OCI-LY7 (cell line): ENCODE data around the gene RIT2. TPM values are rescaled to one million over a fixed set of nuclear protein-coding genes. Genes with fewer than 3 reads are reported as not detected.

ENCODE experiments used
- BruUV-seq: library from RNA; stranded (reverse); fragments of 400-500 nt; replicated peaks from 2 replicates; lab custom pipeline; 2021; lab: Mats Ljungman, UMichigan
- CTCF ChIA-PET: fragments of 300-600 bp; sonication (Branson Sonifier 250); formaldehyde crosslinking; loops from one replicate; lab custom pipeline; 2022; ENCODE audit warnings: antibody characterized with exemption; ENCODE audit not compliant: unreplicated experiment; lab: Charles Lee
- POLR2A ChIA-PET: fragments of 300-600 bp; sonication (Branson Sonifier 250); formaldehyde crosslinking; loops from one replicate; lab custom pipeline; 2022; ENCODE audit warnings: antibody characterized with exemption; lab: Charles Lee
- DNase-seq: peaks from one replicate; pipeline ENCODE4 v3.0.0-alpha.2; 2015; ENCODE audit warnings: low spot score
- H2AFZ ChIP-seq: fragments of 200-600 bp; sonication (generic), shearing (Covaris generic); 2 replicates; pipeline ENCODE4 v1.6.1; 2014; ENCODE audit warnings: mild to moderate bottlenecking, antibody characterized with exemption, low read length, moderate library complexity
- H3K27ac ChIP-seq: fragments of 200-600 bp; sonication (generic); 2 replicates; pipeline ENCODE4 v1.5.1; 2014; ENCODE audit warnings: mixed run types, low read depth, mild to moderate bottlenecking, moderate library complexity, low read length, inconsistent platforms; ENCODE audit not compliant: poor library complexity, severe bottlenecking
- H3K36me3 ChIP-seq: fragments of 200-600 bp; sonication (generic); 2 replicates; pipeline ENCODE4 v1.6.1; 2014; ENCODE audit warnings: mild to moderate bottlenecking, antibody characterized with exemption, low read length, moderate library complexity, mixed read lengths; ENCODE audit not compliant: insufficient read depth
- H3K4me1 ChIP-seq: fragments of 200-600 bp; sonication (generic); 2 replicates; pipeline ENCODE4 v1.5.1; 2014; ENCODE audit warnings: mild to moderate bottlenecking, low read length; ENCODE audit not compliant: insufficient read depth, poor library complexity, severe bottlenecking
- H3K4me2 ChIP-seq: fragments of 200-600 bp; sonication (generic); 2 replicates; pipeline ENCODE4 v1.6.1; 2014; ENCODE audit warnings: mild to moderate bottlenecking, low read length
- H3K4me3 ChIP-seq: fragments of 200-600 bp; sonication (generic); 2 replicates; pipeline ENCODE4 v1.5.1; 2014; ENCODE audit warnings: mild to moderate bottlenecking, low read depth, low read length; ENCODE audit not compliant: poor library complexity, severe bottlenecking
- H3K79me2 ChIP-seq: fragments of 200-600 bp; sonication (generic); 2 replicates; pipeline ENCODE4 v1.6.1; 2016; ENCODE audit warnings: low read depth, mild to moderate bottlenecking, low read length, moderate library complexity, mixed read lengths; ENCODE audit not compliant: insufficient read depth
- H3K9me2 ChIP-seq: fragments of 200-600 bp; sonication (generic); 2 replicates; pipeline ENCODE4 v1.6.1; 2016; ENCODE audit warnings: mild to moderate bottlenecking, low read length, mixed read lengths; ENCODE audit not compliant: insufficient read depth
- H3K9me3 ChIP-seq: fragments of 200-600 bp; sonication (generic); 2 replicates; pipeline ENCODE4 v1.6.1; 2014; ENCODE audit warnings: mild to moderate bottlenecking, mixed run types, low read length, mixed read lengths
- H4K20me1 ChIP-seq: fragments of 200-600 bp; sonication (generic); 2 replicates; pipeline ENCODE4 v1.6.1; 2014; ENCODE audit warnings: mild to moderate bottlenecking, antibody characterized with exemption, low read length, moderate library complexity, mixed read lengths; ENCODE audit not compliant: insufficient read depth
- CTCF ChIP-seq: fragments of 200-600 bp; sonication (generic); conservative IDR thresholded peaks from 2 replicates; pipeline ENCODE4 v1.5.1; 2014; ENCODE audit warnings: mild to moderate bottlenecking, antibody characterized with exemption, low read length, moderate library complexity, mixed read lengths
- EZH2phosphoT487 ChIP-seq: fragments of 200-600 bp; sonication (generic); IDR thresholded peaks from 2 replicates; pipeline ENCODE4 v1.6.1; 2018; ENCODE audit warnings: low read depth, borderline replicate concordance, mild to moderate bottlenecking, mixed run types, antibody characterized with exemption, low read length, moderate library complexity, mixed read lengths
- intact Hi-C: fragments of 100-400 bp; cut with micrococcal nuclease; formaldehyde crosslinking; loops from one replicate; pipeline ENCODE4 v1.10.0; 2022; ENCODE audit not compliant: unreplicated experiment
- total RNA-seq, 2 experiments: library from RNA; depleted of rRNA in 1 of 2; stranded (reverse); fragments of >200 nt in 1 of 2; shearing (Covaris generic) in 1 of 2; gene quantifications; 2 replicates each; pipeline ENCODE4 v1.2.3, GENCODE V29; 2014 to 2022

The RIT2 gene
- total RNA-seq, 2 experiments from 2014 or later: not detected

- no TSS peak for BruUV-seq
- CTCF ChIA-PET: no interaction called here
Observed at GRCh38 chr18:43049021-43049420, 66.5 kb downstream of the RIT2 start.

DNA sequence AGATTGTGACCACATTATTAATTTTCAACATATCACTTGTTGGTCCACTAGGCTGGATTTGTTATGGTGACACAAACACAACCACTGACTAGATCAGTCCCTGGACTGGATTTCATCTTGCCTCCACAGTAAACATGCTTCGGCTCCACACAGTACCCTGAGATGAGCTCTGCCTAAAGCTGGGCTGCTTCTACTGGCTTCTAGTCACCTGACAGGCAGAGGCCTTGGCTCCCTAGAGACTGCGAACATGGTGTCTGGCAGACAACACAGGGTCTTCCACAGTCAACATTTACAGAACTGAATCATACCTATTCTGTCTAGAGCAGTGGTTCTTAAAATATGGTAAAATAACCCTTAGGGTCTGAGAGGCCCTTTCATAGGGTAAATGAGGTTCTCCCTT, 69.2 kb downstream of the RIT2 start:
- ChIA-PET POLR2A (interaction anchor here (0.6 kb wide), 1 partner anchor 38 kb away, joined by 3 read pairs; no protein-coding TSS in a partner anchor), CTCF (no interaction called here)
- Histone ChIP-seq H3K9me3 (no peaks in the 10 kb centered on the region), H3K79me2 (no peaks in the 10 kb centered on the region), H3K4me3 (no peak overlapping the region), H3K27ac (no peak overlapping the region), H3K9me2 (no peaks in the 10 kb centered on the region), H3K36me3 (no peaks in the 10 kb centered on the region), H3K4me1 (no peaks in the 10 kb centered on the region), H3K4me2 (no peak overlapping the region), H2AFZ (no peak overlapping the region), H4K20me1 (no peaks in the 10 kb centered on the region)
- no peak for DNase-seq
- no peak for TF ChIP-seq EZH2phosphoT487
- TF ChIP-seq CTCF: no peak
- intact Hi-C loops: no loop called here
- BruUV-seq: no TSS peak

More at GRCh38 chr18:43049021-43049420, 66.5 kb downstream of the RIT2 start:
- H3K4me3 ChIP-seq: no peak overlapping the region
- no peak overlapping the region for H3K4me2 ChIP-seq
- TF ChIP-seq EZH2phosphoT487: no peak
- TF ChIP-seq CTCF: no peak
- no peaks in the 10 kb centered on the region for H4K20me1 ChIP-seq
- no peak overlapping the region for H2AFZ ChIP-seq
- intact Hi-C loops: no loop called here
- no peaks in the 10 kb centered on the region for H3K4me1 ChIP-seq
- no peak overlapping the region for H3K27ac ChIP-seq
- POLR2A ChIA-PET: interaction anchor here (0.6 kb wide), 1 partner anchor 211 kb away, joined by 3 read pairs; no protein-coding TSS in a partner anchor
- H3K9me3 ChIP-seq: no peaks in the 10 kb centered on the region
- DNase-seq: no peak
- no peaks in the 10 kb centered on the region for H3K79me2 ChIP-seq
- H3K36me3 ChIP-seq: no peaks in the 10 kb centered on the region
- H3K9me2 ChIP-seq: no peaks in the 10 kb centered on the region

- CTCF ChIA-PET: no interaction called here
- no peak for DNase-seq
- Histone ChIP-seq H3K79me2 (no peaks in the 10 kb centered on the region), H3K9me2 (no peaks in the 10 kb centered on the region), H3K4me2 (no peak overlapping the region), H3K9me3 (no peaks in the 10 kb centered on the region), H3K27ac (no peak overlapping the region), H3K36me3 (no peaks in the 10 kb centered on the region), H3K4me1 (no peaks in the 10 kb centered on the region), H3K4me3 (no peak overlapping the region), H4K20me1 (no peaks in the 10 kb centered on the region), H2AFZ (no peak overlapping the region)
- no peak for TF ChIP-seq CTCF
- TF ChIP-seq EZH2phosphoT487: no peak
- BruUV-seq: no TSS peak
- POLR2A ChIA-PET: no interaction called here
- intact Hi-C loops: no loop called here
Observed at GRCh38 chr18:43043626-43044025, 71.9 kb downstream of the RIT2 start.
